PC-3 (cell line): ENCODE data around the gene COL5A2. TPM values are rescaled to one million over a fixed set of nuclear protein-coding genes. Genes with fewer than 3 reads are reported as not detected.

Source experiments
- ATAC-seq: fragments of 200-7000 bp; cut with Tn5 transposase; 2 replicates; pipeline ENCODE4 v1.9.1; 2020; ENCODE audit warnings: mild to moderate bottlenecking, moderate library complexity
- BruUV-seq: library from RNA; stranded (reverse); fragments of 400-500 nt; replicated peaks from 2 replicates; lab custom pipeline; 2021; lab: Mats Ljungman, UMichigan
- CTCF ChIA-PET: fragments of 300-600 bp; sonication (Branson Sonifier 250); formaldehyde crosslinking; loops from one replicate; lab custom pipeline; 2022; ENCODE audit warnings: antibody characterized with exemption; lab: Charles Lee
- POLR2A ChIA-PET: fragments of 300-600 bp; sonication (Branson Sonifier 250); formaldehyde crosslinking; loops from one replicate; lab custom pipeline; 2022; ENCODE audit warnings: antibody characterized with exemption; ENCODE audit not compliant: unreplicated experiment; lab: Charles Lee
- DNase-seq: peaks from one replicate; pipeline ENCODE4 v3.0.0-alpha.2; 2015
- H2AFZ ChIP-seq: fragments of 300-600 bp; sonication (generic); 2 replicates; pipeline ENCODE4 v1.6.0; 2016; ENCODE audit warnings: antibody characterized with exemption, low read length
- H3F3A ChIP-seq: fragments of 300-600 bp; sonication (generic); one replicate; pipeline ENCODE4 v1.6.0; 2017; ENCODE audit warnings: antibody characterized with exemption, low read length, control low read depth, mild to moderate bottlenecking; ENCODE audit not compliant: unreplicated experiment
- H3K27ac ChIP-seq: fragments of 300-600 bp; sonication (generic); 2 replicates; pipeline ENCODE4 v1.5.1; 2016; ENCODE audit warnings: mild to moderate bottlenecking, low read length
- H3K27me3 ChIP-seq: fragments of 300-600 bp; sonication (generic); 2 replicates; pipeline ENCODE4 v1.6.1; 2016; ENCODE audit warnings: low read length, mixed read lengths
- H3K36me3 ChIP-seq: fragments of 300-600 bp; sonication (generic); 2 replicates; pipeline ENCODE4 v1.6.1; 2016; ENCODE audit warnings: low read depth, mixed run types, low read length, mixed read lengths
- H3K4me1 ChIP-seq: fragments of 300-600 bp; sonication (generic); 2 replicates; pipeline ENCODE4 v1.5.1; 2016; ENCODE audit warnings: low read length; ENCODE audit not compliant: insufficient read depth
- H3K4me2 ChIP-seq: fragments of 300-600 bp; sonication (generic); 2 replicates; pipeline ENCODE4 v1.6.0; 2016; ENCODE audit warnings: low read length
- H3K4me3 ChIP-seq: fragments of 300-600 bp; sonication (generic); 2 replicates; pipeline ENCODE4 v1.5.1; 2016; ENCODE audit warnings: mild to moderate bottlenecking, low read length, mixed read lengths
- H3K79me2 ChIP-seq: fragments of 300-600 bp; sonication (generic); 2 replicates; pipeline ENCODE4 v1.6.1; 2017; ENCODE audit warnings: low read length, mixed read lengths
- H3K9ac ChIP-seq: fragments of 300-600 bp; sonication (generic); 2 replicates; pipeline ENCODE4 v1.6.0; 2016; ENCODE audit warnings: mild to moderate bottlenecking, low read length
- H3K9me2 ChIP-seq: fragments of 300-600 bp; sonication (generic); replicated peaks from 2 replicates; pipeline ENCODE4 v1.6.1; 2016; ENCODE audit warnings: mixed run types, low read length, mixed read lengths
- H3K9me3 ChIP-seq: fragments of 300-600 bp; sonication (generic); 2 replicates; pipeline ENCODE4 v1.6.1; 2016; ENCODE audit warnings: low read length, mixed read lengths
- H4K20me1 ChIP-seq: fragments of 300-600 bp; sonication (generic); 2 replicates; pipeline ENCODE4 v1.6.1; 2016; ENCODE audit warnings: low read length, mixed read lengths
- EZH2 ChIP-seq: fragments of 300-600 bp; sonication (generic); IDR thresholded peaks from one replicate; pipeline ENCODE4 v1.6.1; 2017; ENCODE audit warnings: antibody characterized with exemption, mild to moderate bottlenecking, low read length; ENCODE audit not compliant: unreplicated experiment
- intact Hi-C: fragments of 100-400 bp; cut with micrococcal nuclease; formaldehyde crosslinking; loops from 2 replicates; pipeline ENCODE4 v1.9.0; 2023
- microRNA-seq: library from miRNA; unstranded; fragments of <30 nt; microRNA quantifications from one replicate; pipeline ENCODE4 v1.1.0, GENCODE V29; 2020; ENCODE audit not compliant: unreplicated experiment
- total RNA-seq: library from RNA; depleted of rRNA; stranded (reverse); fragments of >200 nt; gene quantifications from 2 replicates; pipeline ENCODE4 v1.2.3, GENCODE V29; 2014; rRNA removed
- TF ChIP-seq, protein P1 (sequence below): fragments of 300-600 bp; sonication (generic); conservative IDR thresholded peaks from 2 replicates; pipeline ENCODE4 v1.5.1; 2017; ENCODE audit warnings: antibody characterized with exemption, low read depth, mild to moderate bottlenecking, low read length

Gene COL5A2
- total RNA-seq, 1 experiment from 2014 or later, result 56.2 TPM

DNA sequence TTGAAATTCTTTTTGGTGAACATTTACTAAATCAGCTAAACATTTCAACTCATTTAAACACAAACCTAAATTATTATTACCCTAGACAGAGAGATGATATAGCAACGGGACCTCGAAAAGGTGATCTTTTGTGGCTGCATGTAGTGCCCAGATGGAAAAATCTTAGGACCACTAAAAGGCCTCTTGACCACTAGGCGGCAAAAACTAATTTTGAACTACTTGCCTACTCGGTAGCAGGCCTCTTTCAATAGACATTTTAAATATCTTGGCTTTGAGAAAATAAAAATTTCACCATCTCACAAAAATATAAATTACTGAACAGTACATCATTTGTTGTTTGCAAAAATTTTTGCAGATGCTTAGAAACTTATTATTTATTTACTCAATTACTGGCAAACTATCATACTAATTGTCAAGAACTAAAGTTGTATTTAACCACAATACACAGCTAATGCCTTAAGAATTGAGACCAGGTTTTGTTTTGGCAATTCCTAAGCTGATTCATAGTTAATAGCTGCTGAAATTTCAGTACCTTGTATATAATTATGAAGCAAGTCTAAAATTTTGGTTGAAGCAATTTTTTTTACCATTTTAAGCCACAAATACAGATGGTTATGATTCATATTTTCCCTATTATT lies 196.0 kb downstream of the COL5A2 start:
- H3K9ac ChIP-seq, result no peak overlapping the region
- no TSS peak for BruUV-seq
- ATAC-seq (no peak), DNase-seq (peak; percentile 72)
- no peak overlapping the region for H3K4me2 ChIP-seq
- TF ChIP-seq, protein P1, sequence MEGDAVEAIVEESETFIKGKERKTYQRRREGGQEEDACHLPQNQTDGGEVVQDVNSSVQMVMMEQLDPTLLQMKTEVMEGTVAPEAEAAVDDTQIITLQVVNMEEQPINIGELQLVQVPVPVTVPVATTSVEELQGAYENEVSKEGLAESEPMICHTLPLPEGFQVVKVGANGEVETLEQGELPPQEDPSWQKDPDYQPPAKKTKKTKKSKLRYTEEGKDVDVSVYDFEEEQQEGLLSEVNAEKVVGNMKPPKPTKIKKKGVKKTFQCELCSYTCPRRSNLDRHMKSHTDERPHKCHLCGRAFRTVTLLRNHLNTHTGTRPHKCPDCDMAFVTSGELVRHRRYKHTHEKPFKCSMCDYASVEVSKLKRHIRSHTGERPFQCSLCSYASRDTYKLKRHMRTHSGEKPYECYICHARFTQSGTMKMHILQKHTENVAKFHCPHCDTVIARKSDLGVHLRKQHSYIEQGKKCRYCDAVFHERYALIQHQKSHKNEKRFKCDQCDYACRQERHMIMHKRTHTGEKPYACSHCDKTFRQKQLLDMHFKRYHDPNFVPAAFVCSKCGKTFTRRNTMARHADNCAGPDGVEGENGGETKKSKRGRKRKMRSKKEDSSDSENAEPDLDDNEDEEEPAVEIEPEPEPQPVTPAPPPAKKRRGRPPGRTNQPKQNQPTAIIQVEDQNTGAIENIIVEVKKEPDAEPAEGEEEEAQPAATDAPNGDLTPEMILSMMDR, result peak; percentile 76
- no peak for TF ChIP-seq EZH2
- no peaks in the 10 kb centered on the region for H3F3A ChIP-seq
- H3K27me3 ChIP-seq, result no peaks in the 10 kb centered on the region
- H3K9me2 ChIP-seq, result no peaks in the 10 kb centered on the region
- CTCF ChIA-PET, result interaction anchor here (0.7 to 1.2 kb wide), 5 partner anchors 9 to 469 kb away, joined by 3 to 14 read pairs (median 4); no protein-coding TSS in a partner anchor
- no peaks in the 10 kb centered on the region for H3K9me3 ChIP-seq
- intact Hi-C loops, result loop anchor here (1.0 to 5.0 kb wide), 2 partner anchors 429 to 1386 kb away; no protein-coding TSS in a partner anchor
- no peak overlapping the region for H3K27ac ChIP-seq
- peak overlapping the region; percentile 22; the same call in 1 of the 2 replicates for H2AFZ ChIP-seq
- H3K36me3 ChIP-seq, result no peaks in the 10 kb centered on the region
- no peaks in the 10 kb centered on the region for H4K20me1 ChIP-seq
- H3K79me2 ChIP-seq, result no peaks in the 10 kb centered on the region
- H3K4me1 ChIP-seq, result no peaks in the 10 kb centered on the region
- POLR2A ChIA-PET, result interaction anchor here (0.6 kb wide), 1 partner anchor 36 kb away, joined by 3 read pairs; no protein-coding TSS in a partner anchor
- H3K4me3 ChIP-seq, result no peak overlapping the region

Small RNA genes lying within 50 kb of the gene (microRNA-seq; reads per million reads assigned to microRNA genes)
- gene MIR3129, result 8.8 reads per million, percentile 34 among the genes with 10 or more reads in this experiment
- gene MIR3606, result not detected

Other genes with a start within 250 kb of the COL5A2 start
- 0.23 and 0.36 TPM in 2 replicates for gene COL3A1, start 205.4 kb downstream of the COL5A2 start, total RNA-seq